Measurements from ENCODE around the gene SMPD4. TPM values are rescaled to one million over a fixed set of nuclear protein-coding genes. Genes with fewer than 3 reads are reported as not detected.
"Not testable (repeated sequence)": the region's sequence is repeated elsewhere in the genome, so short reads cannot be mapped to it uniquely, and the experiment has no call there.

Gene SMPD4
- polyA plus RNA-seq, 3 donors, result 10.5 to 34.6 (median 14.2) TPM

DNA sequence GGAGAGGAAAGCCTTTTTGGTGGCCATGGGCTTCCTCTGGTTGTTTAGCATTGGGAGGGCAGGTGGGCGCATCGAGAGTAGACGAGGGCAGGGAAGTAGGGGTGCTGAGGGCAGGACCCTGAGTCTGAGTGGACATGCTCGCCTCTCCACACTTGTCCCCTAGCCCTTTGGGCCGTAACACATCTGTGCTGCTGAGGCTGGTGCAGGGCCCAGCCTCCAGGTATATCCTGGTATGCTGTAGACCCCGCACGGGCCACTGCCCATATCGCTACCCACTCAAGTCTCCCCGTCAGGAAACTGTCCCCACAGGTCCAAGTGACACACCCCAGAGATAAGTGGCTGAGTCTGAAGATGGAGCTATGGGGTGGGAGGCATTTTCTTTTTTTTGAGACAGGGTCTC is 22.8 kb downstream of the SMPD4 start:
- TF ChIP-seq, protein P1, sequence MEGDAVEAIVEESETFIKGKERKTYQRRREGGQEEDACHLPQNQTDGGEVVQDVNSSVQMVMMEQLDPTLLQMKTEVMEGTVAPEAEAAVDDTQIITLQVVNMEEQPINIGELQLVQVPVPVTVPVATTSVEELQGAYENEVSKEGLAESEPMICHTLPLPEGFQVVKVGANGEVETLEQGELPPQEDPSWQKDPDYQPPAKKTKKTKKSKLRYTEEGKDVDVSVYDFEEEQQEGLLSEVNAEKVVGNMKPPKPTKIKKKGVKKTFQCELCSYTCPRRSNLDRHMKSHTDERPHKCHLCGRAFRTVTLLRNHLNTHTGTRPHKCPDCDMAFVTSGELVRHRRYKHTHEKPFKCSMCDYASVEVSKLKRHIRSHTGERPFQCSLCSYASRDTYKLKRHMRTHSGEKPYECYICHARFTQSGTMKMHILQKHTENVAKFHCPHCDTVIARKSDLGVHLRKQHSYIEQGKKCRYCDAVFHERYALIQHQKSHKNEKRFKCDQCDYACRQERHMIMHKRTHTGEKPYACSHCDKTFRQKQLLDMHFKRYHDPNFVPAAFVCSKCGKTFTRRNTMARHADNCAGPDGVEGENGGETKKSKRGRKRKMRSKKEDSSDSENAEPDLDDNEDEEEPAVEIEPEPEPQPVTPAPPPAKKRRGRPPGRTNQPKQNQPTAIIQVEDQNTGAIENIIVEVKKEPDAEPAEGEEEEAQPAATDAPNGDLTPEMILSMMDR (IDR thresholded peaks at IDR 0.05), result no peak
- no peak overlapping the region for H3K27ac ChIP-seq (ENCODE audit: low read depth in 1 of 2, low read length in 2 of 2)
- Mint-ChIP-seq H3K27ac (peak overlapping the region in 4 of 7 donors; percentile 0 to 62 (median 56)), H3K9me3 (no peaks in the 10 kb centered on the region), H3K27me3 (ENCODE audit: low read depth in 3 of 3) (no peaks in the 10 kb centered on the region), H3K36me3 (peaks cover 42 to 88% of the 10 kb centered on the region in 2 donors), H3K4me3 (no peak overlapping the region), H3K4me1 (peaks cover 6% of the 10 kb centered on the region)
- no peak overlapping the region for H3K9ac ChIP-seq (ENCODE audit: insufficient read depth, low read length, poor library complexity, severe bottlenecking)
- no peak overlapping the region for H3K4me3 ChIP-seq (replicated peaks in 1 of 3; ENCODE audit: low read depth in 2 of 3, low read length in 3 of 3)
- 88% methylated on average over 5 of the region's 9 CpGs for WGBS (ENCODE audit: insufficient coverage)
- H2AFZ ChIP-seq (ENCODE audit: insufficient read depth, low read depth, low read length, poor library complexity, severe bottlenecking), result no peak overlapping the region
- H3K79me2 ChIP-seq (ENCODE audit: insufficient read depth, low read length), result no peaks in the 10 kb centered on the region
- H3K9me3 ChIP-seq (replicated peaks in 1 of 2; ENCODE audit: control insufficient read depth in 1 of 2, insufficient read depth in 1 of 2, low read length in 2 of 2), result no peaks in the 10 kb centered on the region
- peaks cover 48 to 52% of the 10 kb centered on the region in 2 donors for H3K36me3 ChIP-seq (replicated peaks in 1 of 2; ENCODE audit: control insufficient read depth in 1 of 2, insufficient read depth in 2 of 2, low read length in 2 of 2)
- intact Hi-C loops (cut with micrococcal nuclease), result no loop called here
- DNase-seq, result no peak
- no peaks in the 10 kb centered on the region for H4K20me1 ChIP-seq (ENCODE audit: insufficient read depth, low read length)
- no peaks in the 10 kb centered on the region for H3K27me3 ChIP-seq (ENCODE audit: control insufficient read depth in 2 of 2, insufficient read depth in 2 of 2, low read length in 2 of 2)
- no peaks in the 10 kb centered on the region for H3K4me1 ChIP-seq (ENCODE audit: control insufficient read depth in 1 of 2, insufficient read depth in 2 of 2, low read length in 2 of 2)
- H3K4me2 ChIP-seq (replicated peaks; ENCODE audit: extremely low read depth, low read length, poor library complexity, severe bottlenecking), result no peak overlapping the region

DNA sequence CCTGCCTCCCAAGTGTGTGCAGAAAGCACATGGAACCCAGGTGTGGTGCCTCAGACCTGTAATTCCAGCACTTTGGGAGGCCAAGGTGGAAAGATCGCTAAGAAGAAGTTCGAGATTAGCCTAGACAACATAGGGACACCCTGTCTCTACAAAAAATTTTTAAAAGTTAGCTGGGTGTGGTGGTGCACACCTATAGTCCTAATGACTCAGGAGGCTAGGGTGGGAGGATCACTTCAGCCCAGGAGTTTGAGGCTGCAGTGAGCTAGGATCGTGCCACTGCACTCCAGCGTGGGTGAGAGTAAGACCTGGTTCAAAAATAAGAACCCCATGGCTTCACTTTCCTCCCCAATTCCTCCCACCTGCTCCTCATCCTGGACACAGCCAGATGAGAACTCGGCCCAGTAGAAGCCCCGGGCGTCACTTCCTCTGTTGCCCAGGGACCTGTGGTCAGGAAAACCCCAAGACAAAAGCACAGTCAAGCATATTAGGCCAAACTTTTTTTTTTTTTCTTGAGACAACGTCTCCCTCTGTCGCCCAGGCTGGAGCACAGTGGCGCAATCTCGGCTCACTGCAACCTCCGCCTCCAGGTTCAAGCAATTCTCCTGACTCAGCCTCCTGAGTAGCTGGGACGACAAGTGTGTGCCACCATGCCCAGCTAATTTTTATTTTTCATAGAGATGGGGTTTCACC is 23.4 kb downstream of the SMPD4 start:
- intact Hi-C loops (cut with micrococcal nuclease); H3K4me1 Mint-ChIP-seq; H3K27ac ChIP-seq (ENCODE audit: low read depth in 1 of 2, low read length in 2 of 2): not testable (repeated sequence)

DNA sequence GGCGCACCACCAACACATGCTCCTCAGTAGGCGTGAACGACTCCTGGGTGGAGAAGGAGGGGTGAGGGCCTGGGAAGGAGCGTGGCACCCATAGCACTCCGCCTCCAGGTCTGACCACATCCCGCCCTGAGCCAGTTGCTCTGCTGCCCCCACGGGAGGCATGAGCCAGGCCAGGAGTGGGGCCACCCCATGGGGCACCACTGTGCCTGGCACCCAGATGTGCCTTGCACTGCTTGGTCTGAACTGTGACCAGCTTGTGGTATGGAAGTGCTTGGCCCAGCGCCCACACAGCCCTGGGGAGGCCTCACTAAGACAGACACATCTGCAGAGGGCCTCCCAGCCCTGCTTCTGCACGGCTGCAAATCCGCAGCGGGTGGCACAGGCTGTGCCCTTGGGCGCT is 24.0 kb downstream of the SMPD4 start:
- Mint-ChIP-seq H3K27ac (peak overlapping the region in 1 of 7 donors; percentile 68), H3K36me3 (peaks cover 37 to 89% of the 10 kb centered on the region in 2 donors)
- H4K20me1 ChIP-seq (ENCODE audit: insufficient read depth, low read length); H3K4me3 Mint-ChIP-seq; H3K27me3 ChIP-seq (ENCODE audit: control insufficient read depth in 2 of 2, insufficient read depth in 2 of 2, low read length in 2 of 2); H3K27me3 Mint-ChIP-seq (ENCODE audit: low read depth in 3 of 3); H3K27ac ChIP-seq (ENCODE audit: low read depth in 1 of 2, low read length in 2 of 2); H3K9me3 Mint-ChIP-seq; H3K9ac ChIP-seq (ENCODE audit: insufficient read depth, low read length, poor library complexity, severe bottlenecking); H2AFZ ChIP-seq (ENCODE audit: insufficient read depth, low read depth, low read length, poor library complexity, severe bottlenecking); H3K4me1 ChIP-seq (ENCODE audit: control insufficient read depth in 1 of 2, insufficient read depth in 2 of 2, low read length in 2 of 2); H3K4me3 ChIP-seq (replicated peaks in 1 of 3; ENCODE audit: low read depth in 2 of 3, low read length in 3 of 3); H3K4me2 ChIP-seq (replicated peaks; ENCODE audit: extremely low read depth, low read length, poor library complexity, severe bottlenecking); intact Hi-C loops (cut with micrococcal nuclease); DNase-seq; H3K79me2 ChIP-seq (ENCODE audit: insufficient read depth, low read length); H3K9me3 ChIP-seq (replicated peaks in 1 of 2; ENCODE audit: control insufficient read depth in 1 of 2, insufficient read depth in 1 of 2, low read length in 2 of 2); H3K4me1 Mint-ChIP-seq: not testable (repeated sequence)
- WGBS (ENCODE audit: insufficient coverage), result 78% methylated on average over 4 of the region's 12 CpGs
- H3K36me3 ChIP-seq (replicated peaks in 1 of 2; ENCODE audit: control insufficient read depth in 1 of 2, insufficient read depth in 2 of 2, low read length in 2 of 2), result peaks cover 47 to 53% of the 10 kb centered on the region in 2 donors

More for the DNA sequence above, 23.4 kb downstream of the SMPD4 start:
- Mint-ChIP-seq H3K27ac (peak overlapping the region in 5 of 7 donors; percentile 50 to 76 (median 59)), H3K36me3 (peaks cover 40 to 89% of the 10 kb centered on the region in 2 donors)
- H3K36me3 ChIP-seq (replicated peaks in 1 of 2; ENCODE audit: control insufficient read depth in 1 of 2, insufficient read depth in 2 of 2, low read length in 2 of 2), result peaks cover 49 to 53% of the 10 kb centered on the region in 2 donors
- not testable (repeated sequence) for H4K20me1 ChIP-seq (ENCODE audit: insufficient read depth, low read length); H3K79me2 ChIP-seq (ENCODE audit: insufficient read depth, low read length); H3K4me2 ChIP-seq (replicated peaks; ENCODE audit: extremely low read depth, low read length, poor library complexity, severe bottlenecking); H3K4me3 Mint-ChIP-seq; H2AFZ ChIP-seq (ENCODE audit: insufficient read depth, low read depth, low read length, poor library complexity, severe bottlenecking); H3K4me3 ChIP-seq (replicated peaks in 1 of 3; ENCODE audit: low read depth in 2 of 3, low read length in 3 of 3); H3K27me3 Mint-ChIP-seq (ENCODE audit: low read depth in 3 of 3); H3K4me1 ChIP-seq (ENCODE audit: control insufficient read depth in 1 of 2, insufficient read depth in 2 of 2, low read length in 2 of 2); H3K9ac ChIP-seq (ENCODE audit: insufficient read depth, low read length, poor library complexity, severe bottlenecking); H3K27me3 ChIP-seq (ENCODE audit: control insufficient read depth in 2 of 2, insufficient read depth in 2 of 2, low read length in 2 of 2); H3K9me3 ChIP-seq (replicated peaks in 1 of 2; ENCODE audit: control insufficient read depth in 1 of 2, insufficient read depth in 1 of 2, low read length in 2 of 2); H3K9me3 Mint-ChIP-seq
- 27% methylated on average over 8 of the region's 13 CpGs for WGBS (ENCODE audit: insufficient coverage)
- peak in 1 of 3 donors; percentile 46 for DNase-seq

Measured in CD14-positive monocyte (primary cell).